ENCODE results near the gene EDARADD.
A peak's percentile ranks its signal among the peaks of the same experiment; 100 is the strongest.

The EDARADD gene

DNA sequence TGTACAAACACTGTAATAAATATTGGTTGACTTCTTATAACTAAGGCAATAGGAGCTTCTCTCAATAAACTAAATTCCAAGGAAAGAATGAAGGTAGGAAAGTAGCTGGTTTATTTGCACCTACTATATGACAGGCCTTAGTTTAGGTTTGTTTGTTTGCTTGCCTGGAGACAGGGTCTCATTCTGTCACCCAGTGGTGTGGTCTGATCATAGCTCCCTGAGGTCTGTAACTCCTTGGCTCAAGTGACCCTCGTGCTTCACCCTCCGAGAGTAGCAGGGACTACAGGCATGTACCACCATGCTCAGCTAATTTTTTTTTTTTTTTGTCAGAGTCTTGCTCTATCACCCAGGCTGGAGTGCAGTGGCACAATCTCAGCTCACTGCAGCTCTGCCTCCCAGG is 1.9 kb upstream of the EDARADD start:
- no peak for DNase-seq (ENCODE audit: low read depth in 2 of 2)

DNA sequence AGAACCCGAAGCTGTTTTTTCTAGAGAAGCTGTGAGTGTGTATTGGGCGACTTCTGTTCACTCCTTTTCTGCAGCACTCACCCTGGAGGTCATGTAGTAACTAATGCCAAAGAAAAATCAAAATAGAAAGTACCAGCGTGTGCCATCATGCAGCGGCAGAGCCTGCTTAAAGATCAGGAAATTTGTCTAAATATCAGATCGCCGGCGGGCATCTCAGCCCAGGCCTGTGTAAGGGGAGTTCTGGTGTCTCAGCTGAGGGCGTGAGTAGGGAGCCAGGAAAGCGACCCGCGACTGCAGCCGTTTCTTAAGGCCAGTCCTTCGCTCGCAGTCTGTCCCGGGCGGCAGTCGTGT is 768 bp downstream of the EDARADD start:
- DNase-seq (ENCODE audit: low read depth in 2 of 2) = no peak

DNA sequence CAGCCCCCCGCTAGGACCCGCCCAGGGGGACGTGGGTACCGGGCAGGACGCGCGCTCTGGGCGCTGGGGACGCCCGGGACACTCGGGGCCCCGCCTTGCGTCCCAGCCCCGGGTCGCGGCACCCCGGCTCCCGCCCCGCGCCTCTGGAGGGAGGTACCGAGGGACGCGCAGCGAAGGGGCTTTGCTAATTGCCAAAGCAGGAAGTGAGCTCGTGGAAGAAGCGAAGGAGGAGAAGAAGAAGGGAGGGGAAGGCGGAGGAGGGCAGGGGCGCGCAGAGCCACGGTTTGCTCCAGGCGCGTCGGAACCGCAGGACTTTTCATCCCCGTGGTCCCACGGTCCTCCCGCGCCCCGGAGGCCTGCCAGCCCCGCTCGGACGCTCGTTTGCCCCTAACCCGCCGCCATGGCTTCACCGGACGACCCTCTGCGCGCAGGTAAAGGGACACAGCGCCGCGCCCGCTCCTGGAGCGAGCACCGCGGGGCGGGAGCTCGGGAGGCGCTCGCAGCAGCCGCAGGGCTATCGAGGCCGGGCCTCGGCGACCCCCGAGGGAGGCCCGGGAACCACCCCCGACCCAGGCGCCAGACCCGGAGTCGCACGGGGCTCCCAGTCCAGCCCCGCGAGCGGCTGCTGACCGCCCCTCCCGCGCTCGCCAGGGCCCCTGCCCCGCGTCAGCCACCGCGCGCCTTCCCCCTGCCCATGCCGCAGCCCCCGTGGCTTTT is 1.3 kb downstream of the EDARADD start:
- peak; percentile 23 to 24 for DNase-seq (ENCODE audit: low read depth in 2 of 2)

DNA sequence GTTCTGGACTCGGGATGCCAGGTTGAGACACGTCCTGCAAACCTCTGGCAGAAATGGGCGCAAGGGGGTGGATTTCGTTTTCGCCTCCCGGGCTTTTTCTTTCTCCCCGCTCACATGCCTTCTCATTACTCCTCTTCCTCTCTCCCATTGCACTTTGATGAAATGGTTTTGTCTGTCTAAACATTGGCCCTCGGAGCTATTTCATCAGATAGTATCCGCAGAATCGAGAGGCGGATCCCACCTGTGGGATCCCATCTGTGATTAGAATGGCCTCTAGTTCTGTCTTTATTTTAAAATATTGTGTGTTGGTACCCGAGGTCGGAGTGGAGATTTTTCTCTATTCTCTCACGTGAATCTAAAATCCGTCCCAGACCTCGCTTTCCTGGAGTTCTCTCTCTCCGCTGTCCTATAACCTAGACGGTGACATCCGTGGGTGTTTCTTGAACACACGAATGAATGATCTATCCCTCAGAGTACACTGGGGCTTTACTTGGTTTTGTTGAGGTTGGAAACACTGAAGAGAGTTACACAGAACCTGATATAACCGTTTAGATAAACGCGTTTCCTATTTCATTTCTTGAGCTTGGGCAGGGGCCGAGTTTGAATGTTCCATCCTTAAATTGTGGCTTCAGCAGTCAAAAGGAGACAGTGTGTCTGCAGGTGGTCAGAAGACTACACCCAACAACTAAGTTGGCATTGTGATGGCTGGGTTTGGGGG is 2.0 kb downstream of the EDARADD start:
- DNase-seq (ENCODE audit: low read depth in 2 of 2) = no peak

DNA sequence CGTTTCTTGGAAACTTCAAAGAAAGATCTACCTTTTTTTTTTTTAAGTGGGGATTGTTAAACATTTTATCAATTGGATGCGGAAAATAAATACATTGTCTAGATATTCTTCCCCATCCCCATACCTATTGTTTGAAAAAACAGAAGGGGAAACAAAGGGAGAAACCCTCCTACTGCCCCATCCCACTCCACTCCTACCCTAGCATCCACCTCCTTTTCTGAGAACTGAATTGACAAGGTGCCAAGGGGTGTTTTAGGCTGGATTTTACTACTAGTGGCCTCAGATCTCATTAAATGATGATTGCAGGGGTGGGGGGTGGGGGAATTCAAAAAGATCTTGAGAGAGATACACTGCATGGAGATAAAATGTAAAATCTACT is 2.6 kb downstream of the EDARADD start:
- no peak for DNase-seq (ENCODE audit: low read depth in 2 of 2)

DNA sequence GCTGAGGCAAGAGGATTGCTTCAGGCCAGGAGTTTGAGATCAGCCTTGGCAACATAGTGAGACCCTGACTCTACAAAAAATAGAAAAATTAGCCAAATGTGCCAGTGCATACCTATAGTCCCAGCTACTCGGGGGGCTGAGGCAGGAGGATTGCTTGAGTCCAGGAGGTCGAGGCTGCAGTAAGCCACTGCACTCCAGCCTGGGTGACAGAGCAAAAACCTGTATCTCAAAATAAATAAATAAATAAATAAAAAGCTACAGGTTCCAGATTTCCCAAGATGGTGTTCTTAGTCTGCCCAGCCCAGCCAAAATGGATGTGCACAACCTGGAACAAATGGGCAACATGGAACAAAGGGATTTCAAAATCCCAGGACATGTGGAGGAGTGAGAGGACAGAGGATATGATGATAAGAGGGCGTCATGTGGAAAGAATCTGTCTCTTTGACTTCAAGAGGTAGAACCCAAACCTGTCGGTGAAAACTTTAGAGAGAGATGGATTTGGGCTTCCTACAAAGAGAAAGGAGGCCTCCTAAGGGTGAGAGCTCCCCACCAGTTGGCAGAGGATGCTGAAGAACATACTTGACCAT is 3.2 kb downstream of the EDARADD start:
- DNase-seq (ENCODE audit: low read depth in 2 of 2) = no peak

DNA sequence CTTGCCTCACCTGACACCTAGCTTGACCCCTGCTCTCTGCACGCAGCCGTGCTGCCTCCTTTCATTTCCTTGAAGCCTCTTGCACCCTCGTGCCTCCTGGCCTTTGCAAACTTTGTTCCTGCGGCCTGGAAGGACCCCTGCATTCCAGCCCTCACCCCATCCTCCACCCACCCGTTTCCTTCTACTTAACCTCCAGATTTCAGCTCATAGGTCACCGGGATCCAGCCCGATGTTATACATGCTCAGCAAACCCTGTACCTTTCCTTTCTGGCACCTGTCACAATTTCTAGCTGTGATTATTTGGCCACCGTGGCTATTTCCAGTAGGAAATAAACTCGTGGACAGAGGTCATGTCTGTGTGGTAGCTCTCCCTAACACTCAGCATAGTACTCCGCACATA is 4.5 kb downstream of the EDARADD start:
- no peak for DNase-seq (ENCODE audit: low read depth in 2 of 2)

DNA sequence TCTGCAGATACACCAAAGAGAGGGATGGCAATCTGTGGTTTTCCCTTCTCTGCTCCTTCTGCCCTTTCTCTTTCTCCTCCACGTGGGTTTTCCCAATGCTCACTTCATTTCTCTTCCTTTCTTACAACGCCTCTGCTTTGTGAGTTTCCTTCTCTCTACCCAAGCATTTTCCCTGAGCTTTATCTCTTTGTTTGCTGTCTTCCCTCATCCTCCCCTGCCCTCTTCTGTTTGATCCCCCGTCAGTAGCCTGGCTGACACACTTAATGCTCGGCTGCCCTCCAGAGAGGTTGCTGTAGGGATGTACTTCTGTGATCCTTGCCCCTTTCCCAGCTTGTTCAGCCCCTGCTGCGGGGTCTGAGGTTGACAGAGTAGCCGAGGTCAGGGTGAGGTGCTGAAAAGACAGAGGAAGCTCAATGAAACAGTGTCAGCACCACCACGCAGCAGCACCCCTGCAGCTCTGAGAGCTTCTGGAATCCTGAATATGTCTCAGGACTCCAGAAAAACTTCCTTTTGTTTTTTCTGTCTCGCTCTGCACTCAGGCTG is 6.0 kb downstream of the EDARADD start:
- DNase-seq (ENCODE audit: low read depth in 2 of 2) = no peak

DNA sequence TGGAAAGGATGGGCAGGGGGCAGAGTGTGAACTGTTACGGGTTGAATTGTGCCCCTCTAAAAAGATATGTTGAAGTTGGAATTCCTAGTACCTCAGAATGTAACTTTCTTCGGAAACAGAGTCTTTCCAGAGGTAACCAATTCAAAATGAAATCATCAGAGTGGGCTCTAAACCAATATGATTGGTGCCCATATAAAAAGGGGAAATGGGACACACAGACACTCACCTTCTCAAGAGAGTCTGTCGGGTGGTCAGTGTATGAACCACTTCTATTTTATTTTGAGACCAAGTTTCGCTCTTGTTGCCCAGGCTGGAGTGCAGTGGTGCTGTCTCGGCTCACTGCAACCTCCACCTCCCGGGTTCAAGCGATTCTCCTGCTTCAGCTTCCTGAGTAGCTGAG is 7.6 kb downstream of the EDARADD start:
- DNase-seq (ENCODE audit: low read depth in 2 of 2) = no peak

DNA sequence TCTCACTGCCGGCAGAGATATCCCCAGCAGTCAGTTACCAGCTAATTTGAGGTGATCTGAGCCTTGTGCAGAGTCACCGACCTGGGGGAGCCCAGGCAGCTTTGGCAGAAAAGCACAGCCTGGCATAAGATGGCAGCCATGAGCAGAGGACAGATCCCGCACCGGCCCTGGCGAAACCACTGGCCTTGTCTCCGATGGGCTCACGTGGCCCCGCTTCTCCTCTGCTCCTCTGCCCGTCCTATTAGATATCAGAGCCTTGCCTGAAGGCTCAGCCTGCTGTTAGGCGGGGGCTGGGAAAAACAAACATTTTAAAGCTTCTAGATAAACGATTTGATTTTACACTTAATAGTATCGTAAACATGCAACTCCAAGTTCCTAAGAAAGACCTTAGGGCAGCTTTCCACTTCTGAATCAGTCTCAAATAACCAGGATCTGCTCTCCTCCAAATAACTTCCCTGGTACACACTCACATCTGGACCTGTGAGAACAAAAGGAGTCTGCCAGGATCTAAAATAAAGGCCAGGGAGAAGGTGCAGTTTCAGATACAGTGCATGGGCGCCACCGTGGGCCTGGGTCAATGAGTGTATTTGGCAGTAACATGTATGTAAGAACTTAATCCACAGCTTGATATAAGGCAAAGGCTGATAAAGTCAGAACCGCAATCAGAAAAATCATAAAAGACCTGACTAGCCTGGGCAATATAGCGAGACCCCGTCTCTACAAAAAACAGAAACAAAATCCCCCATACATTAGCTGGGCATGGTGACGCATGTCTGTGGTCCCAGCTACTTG is 10.0 kb downstream of the EDARADD start:
- no peak for DNase-seq (ENCODE audit: low read depth in 2 of 2)

DNA sequence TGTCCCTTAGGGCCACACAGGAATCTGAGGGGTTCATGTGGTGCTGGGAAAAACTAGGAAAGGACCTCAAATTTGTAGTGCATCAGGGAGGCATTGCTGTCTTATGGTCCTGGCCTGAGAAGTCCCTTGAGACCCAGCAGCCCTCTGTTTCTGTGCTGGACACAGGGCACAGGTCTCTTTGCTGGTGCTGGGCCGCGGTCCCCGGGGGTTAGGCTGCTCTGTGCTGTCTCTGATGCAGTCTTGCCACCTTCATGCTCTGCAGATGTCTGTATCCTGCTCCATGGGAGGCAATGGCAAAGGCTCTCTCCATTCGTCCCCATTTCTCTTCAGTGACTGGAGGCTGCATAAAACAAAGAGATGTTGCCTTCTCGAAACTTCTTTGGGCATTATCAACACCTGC is 13.0 kb downstream of the EDARADD start:
- DNase-seq (ENCODE audit: low read depth in 2 of 2) = no peak

DNA sequence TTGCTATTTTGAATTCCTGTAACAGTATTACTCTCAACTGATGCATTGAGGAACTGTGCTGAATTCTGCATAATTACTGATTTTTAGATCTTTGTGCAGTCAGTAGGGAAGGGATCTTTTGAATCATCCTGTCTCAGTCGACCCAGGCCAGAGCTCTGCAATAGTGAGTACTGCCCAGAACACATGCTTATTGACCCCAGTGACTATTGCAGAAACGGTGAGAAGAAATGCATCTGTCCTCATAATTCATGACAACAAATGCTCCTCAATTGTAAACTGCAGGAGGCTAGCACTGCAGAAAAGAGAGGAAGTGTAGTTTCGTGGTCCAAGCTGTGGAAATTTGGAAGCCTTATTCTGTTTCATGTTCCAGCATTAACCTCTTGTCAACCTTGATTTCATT is 19.6 kb downstream of the EDARADD start:
- no peak for DNase-seq (ENCODE audit: low read depth in 2 of 2)

DNA sequence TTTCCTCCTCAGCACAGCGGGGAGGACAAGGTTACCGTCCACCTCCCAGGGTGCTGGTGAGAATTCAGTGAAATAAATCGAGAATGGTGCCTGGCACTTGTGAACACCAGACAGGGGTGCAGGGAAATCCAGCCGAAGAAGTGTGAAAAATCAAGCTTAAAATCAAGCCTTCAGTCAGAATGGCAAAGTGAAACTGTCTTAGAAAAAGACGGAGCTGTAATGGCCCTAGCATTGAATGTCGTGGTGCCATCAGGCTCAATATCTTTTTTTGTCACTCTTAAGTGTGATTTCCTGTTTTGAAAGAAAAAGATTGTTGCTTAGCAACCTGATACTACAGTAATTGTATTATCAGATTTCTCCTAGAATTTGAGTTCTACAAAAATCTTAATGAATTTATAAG is 22.1 kb downstream of the EDARADD start:
- DNase-seq (ENCODE audit: low read depth in 2 of 2) = peak in 1 of 2 donors; percentile 15

DNA sequence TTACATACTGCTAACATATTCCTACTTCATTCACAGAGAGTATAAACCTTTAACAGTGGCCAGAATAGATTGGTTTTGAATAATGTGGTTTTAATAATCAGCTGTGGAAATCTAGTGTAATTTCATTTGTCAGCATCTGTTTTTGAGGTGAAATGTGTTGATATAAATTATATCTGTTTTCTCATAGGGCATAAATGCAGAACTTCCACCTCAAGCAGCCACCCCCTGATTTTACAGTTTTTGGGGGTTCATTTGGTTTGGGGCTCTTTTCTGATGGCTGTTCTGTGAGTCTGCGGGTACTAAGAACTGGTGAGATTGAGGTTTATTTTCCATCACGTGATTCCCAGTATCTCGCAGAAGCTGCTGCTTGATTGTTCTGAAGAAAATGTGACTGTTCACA is 23.2 kb downstream of the EDARADD start:
- no peak for DNase-seq (ENCODE audit: low read depth in 2 of 2)

DNA sequence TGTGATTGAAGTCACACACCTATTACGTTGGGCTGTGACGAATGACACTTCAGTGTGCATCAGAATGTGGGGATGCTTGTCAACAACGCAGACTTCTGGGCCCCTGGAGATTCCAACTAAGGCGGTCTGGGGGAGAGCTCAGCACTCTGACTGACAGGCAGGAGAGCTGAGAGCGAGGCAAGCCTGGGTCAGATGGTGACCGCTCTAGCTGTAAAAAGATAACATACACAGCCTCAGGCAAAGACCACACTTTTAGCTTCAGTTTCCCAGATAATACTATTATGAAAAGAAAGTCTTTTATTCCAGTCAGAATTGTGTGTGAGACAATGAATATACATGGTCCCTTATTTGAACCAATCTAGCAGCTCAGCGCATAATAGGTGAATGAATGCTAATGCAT is 25.4 kb downstream of the EDARADD start:
- DNase-seq (ENCODE audit: low read depth in 2 of 2) = no peak

DNA sequence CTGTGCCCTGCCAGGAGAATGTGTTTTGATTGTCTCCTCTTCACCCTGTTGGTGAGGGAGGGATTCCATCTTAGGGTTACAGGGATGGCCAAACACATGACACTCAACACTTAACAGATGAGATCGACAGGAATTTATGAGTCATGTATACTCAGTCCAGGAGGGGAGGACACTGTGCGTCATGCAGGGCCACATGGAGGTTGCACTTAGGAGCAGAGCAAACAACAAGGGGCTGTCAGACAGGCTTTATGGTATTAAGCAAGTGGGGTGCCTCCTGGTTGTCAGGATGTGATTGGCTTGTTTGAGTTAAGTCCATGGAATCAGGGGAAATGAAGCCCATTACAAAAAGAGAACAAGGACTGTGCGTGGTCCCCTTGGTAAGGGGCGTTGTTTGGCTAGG is 26.9 kb downstream of the EDARADD start:
- DNase-seq (ENCODE audit: low read depth in 2 of 2) = no peak

DNA sequence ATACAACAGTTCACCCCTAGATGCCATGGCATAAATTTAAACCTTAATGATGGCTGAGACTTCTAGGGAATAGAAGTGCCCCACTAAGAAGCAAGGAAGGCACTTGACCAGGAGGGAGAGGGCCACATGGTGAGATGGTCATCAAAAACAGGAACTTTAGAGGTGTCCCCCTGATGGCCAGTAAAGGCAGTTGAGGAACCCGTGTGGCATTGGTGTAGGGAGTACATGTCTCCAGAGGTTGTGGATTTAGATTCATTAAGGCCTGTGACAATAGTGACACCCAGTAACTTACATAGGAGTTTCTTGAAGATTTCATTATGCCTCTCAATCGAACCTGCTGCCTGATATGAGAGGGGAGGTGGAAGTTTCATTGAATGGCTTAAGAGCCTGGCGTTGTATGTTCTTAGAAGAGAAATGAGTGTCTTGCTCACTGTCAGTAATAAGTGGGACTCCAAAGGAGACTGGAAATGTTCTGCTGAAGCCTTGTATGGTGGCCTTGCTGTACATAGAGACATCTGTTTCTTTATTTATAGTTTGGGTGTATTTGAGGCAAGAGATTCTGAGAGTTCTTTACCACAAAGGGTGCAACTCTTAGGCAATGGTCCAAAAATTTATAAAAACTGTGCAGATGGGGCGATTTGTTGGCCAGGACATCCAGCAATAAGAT is 27.9 kb downstream of the EDARADD start:
- no peak for DNase-seq (ENCODE audit: low read depth in 2 of 2)

DNA sequence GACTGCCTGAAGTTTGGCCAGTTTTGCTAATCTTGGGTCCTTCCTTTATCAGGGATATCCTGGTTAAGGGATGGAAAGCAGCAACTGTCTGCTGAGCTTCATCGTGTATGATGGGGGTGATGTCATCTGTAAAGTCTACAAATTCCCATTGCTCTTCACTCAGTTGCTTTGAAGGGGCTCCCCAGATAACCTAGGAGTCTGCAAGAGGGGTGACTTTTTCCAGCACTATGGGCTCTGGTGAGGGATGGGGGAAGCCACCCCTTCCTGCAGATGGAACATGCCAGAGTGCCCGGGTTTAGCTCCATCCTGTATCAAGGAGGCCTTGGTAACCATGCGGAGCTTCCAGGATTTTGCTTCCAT is 28.4 kb downstream of the EDARADD start:
- DNase-seq (ENCODE audit: low read depth in 2 of 2) = no peak

DNA sequence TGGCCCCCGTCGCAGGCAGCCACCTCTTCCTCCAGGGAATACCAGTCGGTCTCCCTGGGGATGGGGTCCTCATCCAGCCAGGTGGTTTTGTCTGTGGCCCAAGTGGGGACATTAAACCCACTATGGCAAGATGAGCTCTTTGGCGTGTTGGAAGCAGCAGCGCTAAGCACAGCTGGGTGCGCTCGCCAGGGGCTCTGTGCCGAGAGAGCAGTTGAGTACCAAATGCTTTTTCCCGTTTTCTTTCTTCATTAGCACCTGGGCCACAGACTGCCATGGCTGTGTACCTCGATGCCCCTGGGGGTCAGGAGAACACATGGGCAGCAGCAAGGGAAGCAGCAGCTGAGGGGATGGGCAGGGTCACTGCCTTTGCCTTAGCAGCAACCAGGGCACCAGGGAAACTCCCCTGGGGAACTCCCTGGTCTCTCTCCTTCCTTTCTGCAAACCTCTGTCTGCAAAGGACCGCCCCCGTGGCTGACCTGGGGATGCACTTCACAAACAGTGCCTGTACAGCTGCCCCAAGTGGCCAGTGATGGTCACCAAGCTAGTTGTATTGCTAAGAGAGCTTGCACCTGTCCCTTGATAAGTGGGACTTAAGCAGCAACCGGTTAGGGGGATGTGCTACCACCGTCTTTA is 31.1 kb downstream of the EDARADD start:
- DNase-seq (ENCODE audit: low read depth in 2 of 2) = no peak

DNA sequence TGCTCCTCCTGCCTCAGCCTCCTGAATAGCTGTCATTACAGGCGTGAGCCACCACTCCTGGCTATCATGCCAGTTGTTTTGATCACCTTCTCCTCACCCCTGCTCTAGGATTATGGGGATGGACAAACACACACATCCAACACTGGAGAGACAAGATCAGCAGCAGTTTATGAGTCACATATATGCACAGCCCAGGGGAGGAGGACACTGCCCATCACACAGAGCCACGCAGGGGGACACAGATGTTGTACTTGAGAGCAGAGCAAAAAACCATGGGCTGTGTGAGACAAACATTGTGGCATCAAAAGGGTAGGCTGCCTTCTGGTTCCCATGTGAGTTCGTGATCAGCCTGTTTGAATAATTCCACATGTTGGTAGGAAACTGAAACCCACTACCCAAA is 32.1 kb downstream of the EDARADD start:
- DNase-seq (ENCODE audit: low read depth in 2 of 2) = no peak

DNA sequence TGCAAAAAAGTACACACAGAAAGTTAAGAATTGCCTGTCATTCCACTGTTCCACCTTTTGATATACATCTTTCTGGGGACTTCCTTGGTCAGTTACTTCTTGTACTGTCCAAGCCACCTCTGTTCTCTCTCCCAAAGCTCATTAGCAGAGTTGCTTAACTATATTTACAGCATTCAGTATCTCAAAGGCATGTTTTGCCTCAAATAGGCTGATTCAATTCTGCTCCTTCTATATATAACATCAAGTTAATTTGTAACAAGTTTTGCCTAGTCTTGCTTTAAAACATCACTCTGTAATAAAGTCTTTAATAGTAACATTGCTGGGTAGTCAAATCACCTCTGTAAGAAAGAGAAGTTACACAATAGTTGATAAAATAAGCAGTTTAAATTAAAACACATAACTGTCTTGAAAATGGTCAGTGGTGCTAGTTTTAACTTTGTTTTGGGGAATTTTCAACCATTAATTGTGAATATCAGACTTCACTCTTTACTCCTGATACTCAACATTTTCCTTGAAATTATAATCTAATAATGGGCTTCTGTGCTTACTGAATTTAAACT is 35.7 kb downstream of the EDARADD start:
- DNase-seq (ENCODE audit: low read depth in 2 of 2) = no peak
